ENCODE measurements around the gene TBX4. TPM values are rescaled to one million over a fixed set of nuclear protein-coding genes. Genes with fewer than 3 reads are reported as not detected.

The TBX4 gene
- total RNA-seq, 4 donors from 2014 or later: not detected

DNA sequence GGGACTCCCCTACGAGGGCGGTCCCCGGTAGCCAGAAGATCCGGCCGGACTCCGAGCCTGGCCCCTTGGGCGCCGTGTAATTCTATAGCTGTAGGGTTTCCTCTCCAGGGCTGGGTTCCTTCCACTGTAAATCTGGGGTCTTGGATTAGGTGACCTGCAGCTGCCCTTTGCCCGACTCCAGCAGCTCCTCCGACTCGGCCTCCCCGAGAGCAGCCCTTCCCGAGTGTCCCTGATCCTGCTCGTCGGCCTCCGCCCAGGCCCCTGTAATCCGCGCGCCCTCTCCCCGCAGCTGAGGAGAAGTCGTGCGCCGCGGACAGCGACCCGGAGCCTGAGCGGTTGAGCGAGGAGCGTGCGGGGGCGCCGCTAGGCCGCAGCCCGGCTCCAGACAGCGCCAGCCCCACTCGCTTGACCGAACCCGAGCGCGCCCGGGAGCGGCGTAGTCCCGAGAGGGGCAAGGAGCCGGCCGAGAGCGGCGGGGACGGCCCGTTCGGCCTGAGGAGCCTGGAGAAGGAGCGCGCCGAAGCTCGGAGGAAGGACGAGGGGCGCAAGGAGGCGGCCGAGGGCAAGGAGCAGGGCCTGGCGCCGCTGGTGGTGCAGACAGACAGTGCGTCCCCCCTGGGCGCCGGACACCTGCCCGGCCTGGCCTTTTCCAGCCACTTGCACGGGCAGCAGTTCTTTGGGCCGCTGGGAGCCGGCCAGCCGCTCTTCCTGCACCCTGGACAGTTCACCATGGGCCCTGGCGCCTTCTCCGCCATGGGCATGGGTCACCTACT, 47.1 kb upstream of the TBX4 start:
- TF ChIP-seq, protein P1, sequence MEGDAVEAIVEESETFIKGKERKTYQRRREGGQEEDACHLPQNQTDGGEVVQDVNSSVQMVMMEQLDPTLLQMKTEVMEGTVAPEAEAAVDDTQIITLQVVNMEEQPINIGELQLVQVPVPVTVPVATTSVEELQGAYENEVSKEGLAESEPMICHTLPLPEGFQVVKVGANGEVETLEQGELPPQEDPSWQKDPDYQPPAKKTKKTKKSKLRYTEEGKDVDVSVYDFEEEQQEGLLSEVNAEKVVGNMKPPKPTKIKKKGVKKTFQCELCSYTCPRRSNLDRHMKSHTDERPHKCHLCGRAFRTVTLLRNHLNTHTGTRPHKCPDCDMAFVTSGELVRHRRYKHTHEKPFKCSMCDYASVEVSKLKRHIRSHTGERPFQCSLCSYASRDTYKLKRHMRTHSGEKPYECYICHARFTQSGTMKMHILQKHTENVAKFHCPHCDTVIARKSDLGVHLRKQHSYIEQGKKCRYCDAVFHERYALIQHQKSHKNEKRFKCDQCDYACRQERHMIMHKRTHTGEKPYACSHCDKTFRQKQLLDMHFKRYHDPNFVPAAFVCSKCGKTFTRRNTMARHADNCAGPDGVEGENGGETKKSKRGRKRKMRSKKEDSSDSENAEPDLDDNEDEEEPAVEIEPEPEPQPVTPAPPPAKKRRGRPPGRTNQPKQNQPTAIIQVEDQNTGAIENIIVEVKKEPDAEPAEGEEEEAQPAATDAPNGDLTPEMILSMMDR (IDR thresholded peaks at IDR 0.05): no peak
- TF ChIP-seq POLR2A (IDR thresholded peaks at IDR 0.05): no peak
- intact Hi-C loops (cut with DNase I; ENCODE audit: low total_unique reads): no loop called here
- Histone ChIP-seq H3K27ac (peak overlapping the region; percentile 83 to 91), H3K4me1 (no peaks in the 10 kb centered on the region), H3K27me3 (peaks cover 0 to 7% of the 10 kb centered on the region in 2 donors), H3K4me3 (peak overlapping the region; percentile 7 to 11), H3K36me3 (no peaks in the 10 kb centered on the region), H3K9me3 (no peaks in the 10 kb centered on the region)
- peak; percentile 12 to 22 for DNase-seq

DNA sequence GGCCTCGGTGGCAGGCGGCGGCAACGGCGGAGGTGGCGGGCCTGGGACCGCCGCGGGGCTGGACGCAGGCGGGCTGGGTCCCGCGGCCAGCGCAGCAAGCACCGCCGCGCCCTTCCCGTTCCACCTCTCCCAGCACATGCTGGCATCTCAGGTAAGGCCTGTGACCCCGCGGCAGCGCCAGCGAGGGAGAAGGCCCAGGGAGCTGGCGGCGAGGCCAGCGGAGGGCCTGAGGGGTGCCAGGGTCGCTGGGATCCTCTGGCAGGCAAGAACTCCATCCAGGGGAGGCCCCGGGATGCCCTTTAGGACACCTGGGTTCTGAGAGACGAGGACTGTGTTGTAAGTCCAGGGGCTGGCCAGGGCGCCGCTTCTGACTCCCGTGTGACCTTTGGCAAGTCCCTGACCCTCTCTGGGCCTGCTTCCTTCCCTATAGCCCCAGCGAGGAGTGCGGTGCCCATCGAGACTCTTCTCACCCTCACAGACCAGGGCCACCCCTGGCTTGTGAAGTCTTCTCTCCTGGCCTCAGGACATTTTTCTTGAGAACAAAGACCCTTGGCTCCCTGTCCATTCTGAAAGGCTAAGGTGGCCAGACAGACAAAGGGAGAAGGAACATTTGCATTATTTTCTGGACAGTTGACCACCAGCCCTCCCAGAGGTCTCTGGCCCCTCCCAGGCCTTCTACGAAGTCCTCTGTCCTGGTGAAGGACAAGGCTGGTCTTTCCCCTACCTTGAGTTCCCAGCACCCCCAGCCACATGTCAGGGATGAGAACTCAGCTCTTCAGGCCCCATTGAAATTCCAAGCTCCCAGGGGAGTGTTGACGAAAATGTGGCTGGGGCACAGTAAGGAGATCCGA, 46.3 kb upstream of the TBX4 start:
- Histone ChIP-seq H3K27me3 (peaks cover 0 to 7% of the 10 kb centered on the region in 2 donors), H3K4me1 (no peaks in the 10 kb centered on the region), H3K36me3 (no peaks in the 10 kb centered on the region), H3K9me3 (no peaks in the 10 kb centered on the region), H3K27ac (peak overlapping the region; percentile 83 to 91), H3K4me3 (peak overlapping the region in 1 of 2 donors; percentile 11)
- intact Hi-C loops (cut with DNase I; ENCODE audit: low total_unique reads): no loop called here
- no peak for TF ChIP-seq POLR2A (IDR thresholded peaks at IDR 0.05)
- TF ChIP-seq, protein P1 (IDR thresholded peaks at IDR 0.05): no peak
- DNase-seq: no peak

DNA sequence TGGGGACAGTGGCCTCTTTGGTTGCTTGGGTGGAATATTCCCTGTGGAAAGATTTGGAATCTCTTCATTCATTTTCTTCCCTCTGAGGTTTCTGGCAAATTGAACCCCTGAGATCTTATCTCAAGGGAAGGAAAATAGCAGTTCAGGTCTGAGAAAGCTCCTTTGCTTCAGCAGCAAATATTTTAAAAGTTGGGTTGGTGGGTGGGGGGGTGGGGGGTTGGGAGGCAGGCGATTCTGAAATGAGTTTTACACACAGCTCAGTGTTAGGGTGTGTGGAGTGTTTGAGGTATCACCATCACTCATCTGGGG, 45.7 kb upstream of the TBX4 start:
- no peak for TF ChIP-seq POLR2A (IDR thresholded peaks at IDR 0.05)
- no peak overlapping the region for H3K4me3 ChIP-seq
- peak overlapping the region; percentile 83 to 91 for H3K27ac ChIP-seq
- H3K36me3 ChIP-seq: no peaks in the 10 kb centered on the region
- H3K4me1 ChIP-seq: no peaks in the 10 kb centered on the region
- intact Hi-C loops (cut with DNase I; ENCODE audit: low total_unique reads): no loop called here
- no peaks in the 10 kb centered on the region for H3K9me3 ChIP-seq
- DNase-seq: no peak
- H3K27me3 ChIP-seq: peaks cover 0 to 7% of the 10 kb centered on the region in 2 donors

DNA sequence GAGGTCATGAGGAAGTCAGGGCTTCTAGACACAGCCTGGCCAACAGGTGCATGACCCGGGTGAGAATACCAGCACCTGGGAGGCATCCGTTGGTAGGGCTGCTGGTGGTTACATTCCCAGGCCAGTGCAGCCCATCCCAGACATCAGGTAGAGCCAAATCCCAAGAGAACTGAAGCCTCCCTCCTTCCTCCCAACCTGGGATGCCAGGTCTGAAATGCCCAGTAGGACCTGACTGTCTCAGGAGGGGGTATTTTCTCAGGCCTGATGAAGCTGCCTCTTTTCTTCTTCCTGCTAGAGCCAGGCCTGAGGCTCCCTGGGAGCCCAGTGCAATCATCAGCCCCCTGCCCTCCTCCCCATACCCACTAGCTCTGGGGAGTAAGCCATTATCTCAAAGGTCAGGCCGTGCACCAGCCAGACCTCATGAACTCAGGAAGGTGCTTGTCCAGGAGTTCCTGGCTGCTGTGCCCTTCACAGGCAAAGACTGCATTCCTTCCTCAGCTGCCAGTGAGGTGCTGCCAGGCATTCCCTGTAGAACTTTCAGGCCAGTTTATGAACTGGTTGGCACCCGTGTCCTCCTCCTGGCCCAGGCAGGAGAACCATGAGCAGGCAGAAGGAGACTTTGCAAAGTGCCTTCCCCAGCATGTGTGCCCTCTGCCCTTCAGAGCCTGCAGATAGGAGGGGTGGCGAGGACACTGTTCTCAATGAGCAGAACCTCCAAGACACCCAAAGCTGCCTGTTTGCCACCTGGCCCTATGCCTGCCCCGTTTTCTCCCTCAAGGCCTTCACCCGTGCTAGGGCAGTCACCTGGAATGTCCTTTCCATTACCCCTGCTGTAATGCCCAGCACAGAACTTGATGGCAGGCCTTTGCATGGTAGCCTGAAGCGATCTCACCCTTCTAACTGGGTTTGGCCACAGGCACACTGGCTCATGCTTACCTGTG, 45.0 kb upstream of the TBX4 start:
- Histone ChIP-seq H3K4me3 (no peak overlapping the region), H3K27ac (peak overlapping the region; percentile 18 to 91), H3K27me3 (peaks cover 0 to 7% of the 10 kb centered on the region in 2 donors), H3K9me3 (no peaks in the 10 kb centered on the region), H3K4me1 (no peaks in the 10 kb centered on the region), H3K36me3 (no peaks in the 10 kb centered on the region)
- TF ChIP-seq, protein P1 (IDR thresholded peaks at IDR 0.05): no peak
- no peak for TF ChIP-seq POLR2A (IDR thresholded peaks at IDR 0.05)
- intact Hi-C loops (cut with DNase I; ENCODE audit: low total_unique reads): no loop called here
- DNase-seq: no peak
